ENCODE measurements around the gene TBP.
"Not testable (repeated sequence)": the region's sequence is repeated elsewhere in the genome, so short reads cannot be mapped to it uniquely, and the experiment has no call there.

DNA sequence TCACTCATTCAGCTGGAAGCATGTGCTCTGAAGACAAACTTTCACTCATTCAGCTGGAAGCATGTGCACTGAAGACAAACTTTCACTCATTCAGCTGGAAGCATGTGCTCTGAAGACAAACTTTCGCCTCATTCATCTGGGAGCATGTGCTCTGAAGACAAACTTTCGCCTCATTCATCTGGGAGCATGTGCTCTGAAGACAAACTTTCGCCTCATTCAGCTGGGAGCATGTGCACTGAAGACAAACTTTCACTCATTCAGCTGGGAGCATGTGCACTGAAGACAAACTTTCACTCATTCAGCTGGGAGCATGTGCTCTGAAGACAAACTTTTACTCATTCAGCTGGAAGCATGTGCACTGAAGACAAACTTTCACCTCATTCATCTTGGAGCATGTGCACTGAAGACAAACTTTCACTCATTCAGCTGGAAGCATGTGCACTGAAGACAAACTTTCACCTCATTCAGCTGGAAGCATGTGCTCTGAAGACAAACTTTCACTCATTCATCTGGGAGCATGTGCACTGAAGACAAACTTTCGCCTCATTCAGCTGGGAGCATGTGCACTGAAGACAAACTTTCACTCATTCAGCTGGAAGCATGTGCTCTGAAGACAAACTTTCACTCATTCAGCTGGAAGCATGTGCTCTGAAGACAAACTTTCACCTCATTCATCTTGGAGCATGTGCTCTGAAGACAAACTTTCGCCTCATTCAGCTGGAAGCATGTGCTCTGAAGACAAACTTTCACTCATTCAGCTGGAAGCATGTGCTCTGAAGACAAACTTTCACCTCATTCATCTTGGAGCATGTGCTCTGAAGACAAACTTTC, 45.1 kb upstream of the TBP start:
- TF ChIP-seq CTCF (IDR thresholded peaks at IDR 0.05; ENCODE audit: insufficient read depth, low read depth, low read length); EZH2 (IDR thresholded peaks at IDR 0.05; ENCODE audit: insufficient read depth, low read length): not testable (repeated sequence)

All from astrocyte (in vitro differentiated cells and primary cell).